Stimulated activated CD8-positive, alpha-beta memory T cell treated with anti-CD3 and anti-CD28 coated beads, Interleukin-4, amount 100 ng/mL, for 1 hour (primary cell): ENCODE measurements around the gene LGR6.
A peak's percentile ranks its signal among the peaks of the same experiment; 100 is the strongest.
"Not testable (repeated sequence)": the region's sequence is repeated elsewhere in the genome, so short reads cannot be mapped to it uniquely, and the experiment has no call there.

ENCODE experiments used
- DNase-seq, 2 donors: peaks; one replicate each; pipeline ENCODE4 v3.0.0-alpha.2; 2020; ENCODE audit warnings: low read depth in 2 of 2, low spot score in 1 of 2

LGR6 gene

DNA sequence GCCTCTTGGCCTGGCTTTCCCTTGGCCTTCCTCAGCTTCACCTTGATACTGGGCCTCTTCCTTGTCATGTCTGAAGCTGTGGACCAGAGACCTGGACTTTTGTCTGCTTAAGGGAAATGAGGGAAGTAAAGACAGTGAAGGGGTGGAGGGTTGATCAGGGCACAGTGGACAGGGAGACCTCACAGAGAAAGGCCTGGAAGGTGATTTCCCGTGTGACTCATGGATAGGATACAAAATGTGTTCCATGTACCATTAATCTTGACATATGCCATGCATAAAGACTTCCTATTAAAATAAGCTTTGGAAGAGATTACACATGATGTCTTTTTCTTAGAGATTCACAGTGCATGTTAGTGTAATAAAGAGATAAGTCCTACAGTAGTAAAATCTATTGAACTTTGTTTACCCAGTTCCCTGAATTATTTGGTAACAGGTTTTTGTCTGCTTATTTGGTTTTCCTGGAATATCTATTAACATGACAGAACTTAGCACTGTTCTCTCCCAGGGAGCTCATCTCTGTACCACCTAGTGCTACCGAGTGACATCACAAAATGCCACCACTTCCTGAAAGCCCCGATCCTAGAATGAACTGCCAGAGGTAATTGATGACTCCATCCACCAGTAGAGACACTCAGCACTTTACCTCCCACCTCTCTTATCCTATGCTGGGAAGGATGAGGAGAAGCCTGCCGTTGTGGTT lies 125.9 kb downstream of the LGR6 start:
- DNase-seq = no peak

DNA sequence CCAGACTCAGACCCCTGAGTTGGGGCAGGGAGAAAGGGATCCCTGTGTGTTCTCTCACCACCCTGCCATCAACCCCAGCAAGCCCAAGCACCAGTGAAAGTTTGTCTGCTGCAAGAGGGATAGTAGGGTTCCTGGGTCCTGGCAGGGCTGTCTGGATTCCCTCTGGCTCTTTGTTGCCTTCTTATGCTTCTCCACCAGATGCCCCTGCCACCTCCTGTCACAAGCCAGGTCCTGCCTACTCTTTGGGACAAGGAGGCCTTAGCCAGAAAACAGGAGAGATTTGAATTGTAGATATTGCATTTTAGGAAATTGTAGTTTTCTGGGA lies 126.4 kb downstream of the LGR6 start:
- no peak for DNase-seq

DNA sequence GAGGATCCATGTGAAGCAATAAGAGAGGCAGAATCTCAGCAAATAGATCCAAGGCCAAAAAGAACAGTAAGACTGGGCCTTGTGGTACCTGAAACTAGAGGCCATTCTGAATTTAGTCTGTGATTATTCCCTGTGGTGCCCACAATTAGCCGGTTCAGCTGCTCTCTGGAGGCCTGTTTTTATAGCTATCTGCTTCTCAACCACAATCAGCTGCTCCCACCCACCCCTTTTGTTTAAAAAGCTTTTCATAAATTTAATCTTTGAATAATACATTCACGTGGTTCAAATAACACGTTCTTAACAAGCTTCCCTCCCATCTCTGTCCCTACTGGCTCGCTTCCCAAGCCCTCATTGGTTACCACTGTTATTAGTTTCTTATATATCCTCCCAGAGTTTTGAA lies 130.1 kb downstream of the LGR6 start:
- no peak for DNase-seq

GRCh38 chr1:202324646-202325045 lies 131.0 kb downstream of the LGR6 start:
- no peak for DNase-seq

DNA sequence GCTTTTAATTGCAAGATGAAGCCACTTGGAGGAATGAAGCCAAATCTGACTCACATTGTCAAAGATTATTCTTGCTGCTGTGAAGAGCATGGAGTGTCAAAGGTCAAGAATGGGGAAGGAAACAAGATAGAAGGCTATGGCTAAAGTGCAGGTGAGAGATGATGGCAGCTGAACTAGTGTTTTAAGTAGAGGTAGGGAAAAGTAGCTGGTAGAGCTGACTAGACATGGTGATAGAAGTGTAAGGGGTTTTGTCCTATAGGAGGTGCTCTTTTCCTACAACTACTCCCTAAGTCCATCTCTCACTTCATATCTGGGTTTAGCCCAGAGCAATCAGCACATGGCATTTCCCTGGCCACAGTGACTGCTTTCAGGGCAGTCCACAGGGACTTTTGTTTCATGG lies 136.3 kb downstream of the LGR6 start:
- DNase-seq = no peak

DNA sequence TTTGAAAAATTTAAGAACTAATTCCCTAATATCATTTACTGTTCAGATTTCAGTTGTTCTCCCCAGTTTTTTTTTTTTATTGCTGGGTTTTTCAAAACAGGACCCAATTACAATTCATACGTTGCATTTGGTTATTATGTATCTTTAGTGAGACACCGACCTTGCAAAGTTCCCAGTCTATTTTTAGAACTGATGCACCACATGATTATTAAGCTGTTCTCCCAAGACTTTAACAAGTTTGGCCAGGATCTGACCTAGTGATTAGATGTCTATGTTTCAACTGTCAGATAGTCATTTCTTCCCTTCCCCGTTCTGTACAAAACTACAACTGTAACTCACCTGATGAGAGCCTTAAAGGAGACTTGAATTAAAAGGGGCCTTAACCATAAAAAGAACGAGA lies 140.3 kb downstream of the LGR6 start:
- DNase-seq = no peak

- DNase-seq = no peak
Measured at GRCh38 chr1:202343652-202344349, 150.2 kb downstream of the LGR6 start.

- no peak for DNase-seq
Measured at GRCh38 chr1:202348005-202348508, 154.5 kb downstream of the LGR6 start.

DNA sequence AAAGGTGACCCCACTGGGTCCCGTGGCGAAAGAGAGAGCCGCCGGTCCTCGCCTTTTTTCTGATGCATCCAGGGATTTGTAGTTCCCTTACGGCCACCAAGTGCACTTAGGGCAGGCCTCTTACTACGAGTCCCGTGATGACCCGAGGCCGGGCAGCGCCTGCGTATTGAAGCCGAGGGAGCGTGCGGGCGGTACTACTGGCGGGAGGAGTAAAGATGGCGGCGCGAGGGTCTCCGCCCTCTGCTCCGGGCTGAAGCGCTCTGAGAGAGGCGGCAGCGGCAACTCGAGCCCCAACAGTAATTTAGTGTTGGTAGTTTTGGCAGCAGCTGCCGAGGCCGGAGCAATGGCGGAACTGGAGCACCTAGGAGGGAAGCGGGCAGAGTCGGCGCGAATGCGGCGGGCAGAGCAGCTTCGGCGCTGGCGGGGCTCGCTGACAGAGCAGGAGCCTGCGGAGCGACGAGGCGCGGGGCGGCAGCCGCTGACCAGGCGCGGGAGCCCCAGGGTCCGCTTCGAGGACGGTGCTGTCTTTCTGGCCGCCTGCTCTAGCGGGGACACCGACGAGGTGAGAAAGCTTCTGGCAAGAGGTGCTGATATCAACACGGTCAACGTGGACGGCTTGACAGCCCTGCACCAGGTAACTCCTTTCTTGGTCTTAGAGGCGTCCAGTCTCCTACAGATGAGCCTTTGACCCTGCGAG lies 155.1 kb downstream of the LGR6 start, which contains the start of gene PPP1R12B:
Gene PPP1R12B, plus strand, starts transcription at position 191 of the 697 bp plus-strand sequence. Its CDS starts 153 bp downstream, at position 344.
- peak; percentile 87 to 93 for DNase-seq

DNA sequence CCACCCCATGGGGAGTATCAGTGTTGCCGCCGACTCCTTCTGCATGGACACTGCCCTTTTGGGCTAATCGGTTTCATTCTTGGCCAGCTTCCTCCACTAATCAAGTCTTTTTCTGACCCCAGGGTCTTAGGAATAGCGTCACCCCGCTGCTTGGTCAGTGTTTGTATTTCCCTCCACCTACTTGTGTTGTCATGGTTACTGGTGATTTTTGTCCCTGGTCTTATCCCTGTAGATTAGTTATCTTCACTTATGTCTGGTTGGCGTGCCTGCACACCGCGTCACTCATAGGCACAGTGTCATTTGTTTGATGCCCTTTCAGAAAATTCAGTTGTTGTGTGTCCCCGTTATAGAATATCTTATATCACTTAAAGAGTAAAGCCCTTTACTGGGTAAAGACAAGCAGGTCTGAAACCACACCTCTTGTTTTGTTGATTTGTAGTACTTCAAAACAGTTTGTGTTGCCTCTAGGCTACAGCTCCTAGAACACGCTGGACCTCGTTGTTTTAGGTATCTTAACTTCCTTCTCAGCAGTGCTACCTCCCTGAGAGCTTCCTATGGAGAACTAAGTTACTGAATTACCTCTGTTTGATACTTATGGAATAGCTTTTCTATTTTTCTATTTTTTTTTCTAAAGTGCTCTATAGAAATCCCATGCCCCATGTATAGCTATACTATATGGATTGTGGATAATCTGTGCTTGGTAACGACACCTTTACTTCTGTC lies 155.8 kb downstream of the LGR6 start:
- no peak for DNase-seq

DNA sequence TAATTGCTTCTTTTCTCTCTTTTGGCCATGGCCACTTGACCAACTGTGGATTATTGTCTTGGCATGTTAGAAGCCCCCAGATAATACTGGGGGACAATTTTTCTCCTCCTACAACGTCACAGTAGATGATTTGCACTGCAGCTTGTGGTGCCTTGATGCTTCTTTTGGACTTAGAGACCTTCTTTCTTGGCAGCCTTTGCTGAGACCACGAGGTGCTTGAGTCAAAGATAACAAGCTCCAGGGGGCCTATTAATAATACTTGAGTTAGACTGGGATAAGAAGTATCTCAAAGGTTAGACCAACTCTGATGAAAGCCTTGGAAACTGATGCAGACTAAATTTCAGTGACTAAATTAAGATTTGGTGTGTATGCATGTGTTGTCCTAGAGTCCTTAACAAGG lies 158.1 kb downstream of the LGR6 start:
- no peak for DNase-seq

GRCh38 chr1:202352583-202353197 lies 159.1 kb downstream of the LGR6 start:
- DNase-seq = not testable (repeated sequence)

- no peak for DNase-seq
Measured at GRCh38 chr1:202355944-202356553, 162.4 kb downstream of the LGR6 start.

GRCh38 chr1:202357506-202357905 lies 163.9 kb downstream of the LGR6 start:
- no peak for DNase-seq

DNA sequence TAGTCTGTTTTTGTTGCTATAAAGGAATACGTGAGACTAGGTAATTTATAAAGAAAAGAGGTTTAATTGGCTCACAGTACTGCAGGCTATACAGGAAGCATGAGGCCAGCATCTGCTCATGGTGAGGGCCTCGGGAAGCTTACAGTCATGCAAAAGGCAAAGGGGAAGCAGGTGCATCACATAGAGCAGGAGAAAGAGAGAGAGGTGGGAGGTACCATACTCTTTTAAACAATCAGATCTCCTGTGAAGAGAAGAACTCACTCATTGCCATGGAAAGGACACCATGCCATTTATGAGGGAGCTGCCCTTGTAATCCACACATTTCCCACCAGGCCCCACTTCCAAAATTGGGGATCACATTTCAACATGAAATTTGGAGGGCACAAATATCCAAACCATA lies 167.6 kb downstream of the LGR6 start:
- no peak for DNase-seq

GRCh38 chr1:202361701-202362100 lies 168.1 kb downstream of the LGR6 start:
- no peak for DNase-seq

DNA sequence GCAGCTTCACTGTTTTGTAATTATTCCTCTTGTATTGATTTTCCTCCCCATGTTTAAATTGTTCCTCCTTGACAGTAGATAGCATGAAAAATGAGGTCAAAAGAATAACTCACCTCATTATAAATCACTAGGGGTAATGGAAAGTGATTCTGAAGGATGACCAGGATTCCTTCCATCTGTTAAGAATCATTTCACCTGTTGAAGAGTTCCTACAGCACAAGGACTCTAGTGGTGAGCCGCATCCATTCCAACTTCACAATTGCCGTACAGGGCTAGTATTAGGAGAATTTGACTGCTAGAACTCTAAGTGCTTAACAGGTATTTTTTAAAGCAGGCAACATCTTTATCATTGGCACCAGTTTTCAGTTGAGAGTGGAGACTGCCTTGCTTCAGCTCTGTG lies 168.6 kb downstream of the LGR6 start:
- no peak for DNase-seq

DNA sequence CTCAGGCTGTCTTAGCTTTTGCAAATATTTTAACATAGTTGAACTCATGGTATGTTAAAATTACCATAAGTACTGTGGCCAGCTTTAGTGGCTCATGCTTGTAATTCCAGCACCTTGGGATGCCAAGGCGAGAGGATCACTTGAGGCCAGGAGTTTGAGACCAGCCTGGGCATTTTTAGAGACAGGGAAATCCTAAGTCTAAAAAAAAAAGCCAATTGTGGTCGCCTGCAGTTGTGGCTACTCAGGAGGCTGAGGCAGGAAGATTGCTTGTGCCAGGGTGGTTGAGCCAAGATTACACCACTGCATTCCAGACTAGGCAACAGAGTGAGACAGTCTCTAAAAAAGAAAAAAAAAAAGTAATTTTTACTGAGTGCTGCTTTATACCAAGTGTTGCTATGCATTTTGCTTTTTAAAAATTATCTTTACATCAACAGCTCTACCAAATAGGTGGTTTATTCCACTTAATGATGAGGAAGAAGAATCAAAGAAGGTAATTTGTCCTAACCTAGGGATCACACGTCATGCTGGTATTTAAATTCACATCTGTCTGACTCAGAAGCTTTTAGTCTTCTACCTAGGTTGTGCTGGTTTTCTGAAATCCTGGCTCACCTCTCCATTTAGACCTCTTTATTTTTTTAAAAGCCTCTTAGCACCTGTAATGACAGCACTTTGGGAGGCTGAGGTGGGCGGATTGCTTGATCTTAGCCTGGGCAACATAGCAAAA lies 171.7 kb downstream of the LGR6 start:
- no peak for DNase-seq

DNA sequence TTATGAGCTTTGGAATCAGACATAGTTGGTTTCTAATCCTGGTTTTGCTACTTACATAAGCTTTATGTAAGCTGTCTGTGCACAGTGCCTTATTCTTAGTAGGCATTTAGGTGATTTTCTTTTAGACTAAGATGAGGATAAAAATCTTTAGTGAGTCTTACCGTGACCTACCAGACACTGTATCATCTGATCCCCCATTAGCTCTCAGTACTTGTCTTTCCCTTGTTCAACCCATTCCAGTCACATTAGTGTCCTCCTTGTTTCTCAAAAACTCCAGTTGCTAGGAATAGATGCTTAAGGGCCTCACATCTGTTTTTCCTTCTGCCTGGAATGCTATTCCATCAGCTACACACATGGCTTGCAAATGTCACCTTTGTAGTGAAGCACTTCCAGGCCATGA lies 173.7 kb downstream of the LGR6 start:
- no peak for DNase-seq
